A673 (cell line): ENCODE results near the gene SDK1.

ENCODE experiments used
- CTCF ChIP-seq: fragments of 300-800, 200-600 bp; sonication (generic); conservative IDR thresholded peaks from 2 replicates; pipeline ENCODE4 v1.5.1; 2017; ENCODE audit warnings: low read depth, mild to moderate bottlenecking, antibody characterized with exemption, low read length, moderate library complexity, mixed read lengths
- EZH2 ChIP-seq: fragments of 200-600 bp; sonication (generic); IDR thresholded peaks from 2 replicates; pipeline ENCODE4 v1.6.1; 2017; ENCODE audit warnings: borderline replicate concordance, low read depth, mild to moderate bottlenecking, mixed read lengths, antibody characterized with exemption, low read length; ENCODE audit not compliant: poor library complexity, severe bottlenecking

- TF ChIP-seq CTCF (no peak), EZH2 (no peak)
Measured at GRCh38 chr7:4097001-4097609, 796.1 kb downstream of the SDK1 start.
